GM12873 (cell line): ENCODE results near the gene RASA4B.

Experiments used
- TF ChIP-seq, protein P1 (sequence below): IDR thresholded peaks from 2 replicates; pipeline ENCODE4 v1.5.1; 2012; ENCODE audit warnings: low read depth, mild to moderate bottlenecking, moderate library complexity, low read length, control low read depth; ENCODE audit not compliant: insufficient read depth; ENCODE audit errors: missing control alignments

Gene RASA4B

DNA sequence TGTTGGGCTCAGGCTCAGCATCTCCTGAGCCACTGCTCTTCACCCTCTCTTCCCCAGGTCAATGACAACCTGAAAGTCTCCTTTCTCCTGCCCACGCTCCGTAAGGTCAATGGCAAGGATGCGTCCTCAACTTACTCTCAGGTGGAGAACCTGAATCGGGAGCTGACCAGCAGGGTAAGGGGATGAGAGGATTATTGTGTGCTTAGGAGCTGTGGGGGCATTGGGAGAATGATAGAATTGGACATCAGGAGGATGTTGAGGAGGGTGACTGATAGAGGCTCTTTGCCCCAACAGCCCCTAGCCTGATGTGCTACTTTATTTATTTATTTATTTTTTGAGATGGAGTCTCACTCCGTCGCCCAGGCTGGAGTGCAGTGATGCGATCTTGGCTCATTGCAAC lies 51.5 kb downstream of the RASA4B start:
- TF ChIP-seq, protein P1, sequence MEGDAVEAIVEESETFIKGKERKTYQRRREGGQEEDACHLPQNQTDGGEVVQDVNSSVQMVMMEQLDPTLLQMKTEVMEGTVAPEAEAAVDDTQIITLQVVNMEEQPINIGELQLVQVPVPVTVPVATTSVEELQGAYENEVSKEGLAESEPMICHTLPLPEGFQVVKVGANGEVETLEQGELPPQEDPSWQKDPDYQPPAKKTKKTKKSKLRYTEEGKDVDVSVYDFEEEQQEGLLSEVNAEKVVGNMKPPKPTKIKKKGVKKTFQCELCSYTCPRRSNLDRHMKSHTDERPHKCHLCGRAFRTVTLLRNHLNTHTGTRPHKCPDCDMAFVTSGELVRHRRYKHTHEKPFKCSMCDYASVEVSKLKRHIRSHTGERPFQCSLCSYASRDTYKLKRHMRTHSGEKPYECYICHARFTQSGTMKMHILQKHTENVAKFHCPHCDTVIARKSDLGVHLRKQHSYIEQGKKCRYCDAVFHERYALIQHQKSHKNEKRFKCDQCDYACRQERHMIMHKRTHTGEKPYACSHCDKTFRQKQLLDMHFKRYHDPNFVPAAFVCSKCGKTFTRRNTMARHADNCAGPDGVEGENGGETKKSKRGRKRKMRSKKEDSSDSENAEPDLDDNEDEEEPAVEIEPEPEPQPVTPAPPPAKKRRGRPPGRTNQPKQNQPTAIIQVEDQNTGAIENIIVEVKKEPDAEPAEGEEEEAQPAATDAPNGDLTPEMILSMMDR: no peak

DNA sequence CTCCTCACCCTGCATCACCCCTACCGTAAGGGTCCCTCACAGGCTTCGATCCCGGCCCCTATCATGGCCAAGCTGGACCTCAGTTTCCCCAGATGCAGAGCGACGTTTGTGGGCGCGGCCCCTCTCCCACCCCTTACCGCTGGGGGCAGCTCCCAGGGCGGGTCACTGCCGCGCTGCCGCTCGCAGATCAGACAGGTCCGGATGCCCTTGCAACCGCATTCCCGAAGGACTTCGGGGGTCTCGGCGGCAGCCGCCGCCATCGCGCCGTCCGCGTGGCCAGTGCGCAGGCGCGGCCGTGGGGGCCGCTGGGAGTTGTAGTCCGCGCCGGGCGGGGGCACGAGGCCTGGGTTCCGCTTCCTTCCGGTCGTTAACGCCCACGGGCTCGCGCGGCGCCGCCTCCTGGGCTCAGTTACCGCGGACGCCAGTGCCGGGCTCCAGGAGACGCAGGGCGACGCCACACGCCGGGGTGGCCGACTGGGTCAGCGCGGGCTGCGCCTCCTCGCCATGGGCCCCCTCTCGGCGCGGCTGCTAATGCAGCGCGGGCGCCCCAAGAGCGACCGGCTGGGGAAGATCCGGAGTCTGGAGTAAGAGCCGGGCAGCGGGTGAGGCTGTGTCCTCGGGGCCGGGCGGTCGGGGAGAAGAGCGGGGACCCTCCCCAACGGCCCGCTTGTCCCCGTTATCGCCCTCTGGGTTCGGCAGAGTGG lies 52.8 kb downstream of the RASA4B start, which contains the start of the genes ALKBH4 and LRWD1:
ALKBH4 (minus strand) TSS at position 287 of the 704 bp plus-strand sequence; CDS start at position 260, 27 bp downstream.
LRWD1 (plus strand) TSS at position 408 of the 704 bp plus-strand sequence; CDS start at position 505, 97 bp downstream.
- TF ChIP-seq, protein P1: no peak

DNA sequence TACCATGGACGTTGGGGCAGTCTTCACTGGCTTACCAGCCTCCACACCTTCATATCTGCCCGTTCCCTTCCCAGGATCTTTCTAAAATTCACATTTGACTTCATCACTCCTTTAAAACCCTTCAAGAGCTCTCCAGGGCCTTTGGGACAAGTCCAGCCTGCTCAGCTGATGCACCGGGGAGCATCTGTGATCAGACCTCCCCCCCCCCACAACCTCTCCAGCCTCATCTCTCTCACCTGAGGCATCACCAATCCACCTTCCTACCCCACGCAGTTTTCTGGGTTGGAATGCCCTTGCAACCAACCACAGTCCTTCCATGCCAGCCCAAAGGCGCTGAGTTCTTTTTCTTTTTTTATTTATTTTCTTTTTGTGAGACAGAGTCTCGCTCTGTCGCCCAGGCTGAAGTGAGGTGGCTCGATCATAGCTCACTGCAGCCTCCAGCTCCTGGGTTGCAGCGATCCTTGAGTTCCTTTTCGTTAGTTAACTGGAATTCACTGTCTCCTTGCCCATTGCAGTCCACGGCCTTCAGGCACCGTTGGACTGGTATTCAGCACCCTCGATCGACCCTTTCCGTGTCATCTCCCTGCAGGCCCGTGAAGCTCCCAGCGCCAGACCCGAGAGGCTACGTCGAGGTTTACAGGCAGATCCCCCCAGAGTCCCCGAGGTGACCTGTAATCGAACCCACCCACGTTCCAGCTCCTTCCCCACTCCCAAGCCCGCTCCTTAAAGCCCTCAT lies 53.6 kb downstream of the RASA4B start:
- TF ChIP-seq, protein P1: no peak

DNA sequence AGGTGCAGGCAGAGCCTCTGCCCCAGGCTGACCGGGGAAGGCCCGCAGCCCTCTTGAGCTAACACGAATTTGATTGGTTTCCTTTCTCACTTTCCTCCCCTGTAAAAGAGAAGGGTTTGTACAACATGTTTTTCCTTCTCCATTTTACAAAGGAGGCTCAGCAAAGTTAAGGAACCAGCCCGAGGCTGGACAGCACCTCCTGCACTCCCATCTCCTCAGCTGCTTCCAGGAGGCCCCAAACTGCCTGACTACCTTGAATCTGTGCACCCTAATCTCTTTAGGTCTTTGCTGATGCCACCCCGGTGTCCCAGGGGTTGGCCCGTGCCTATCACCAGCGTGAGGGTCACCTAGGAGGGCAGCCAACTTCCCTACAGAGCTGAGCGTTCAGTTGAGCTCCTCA lies 57.1 kb downstream of the RASA4B start:
- TF ChIP-seq, protein P1: no peak

DNA sequence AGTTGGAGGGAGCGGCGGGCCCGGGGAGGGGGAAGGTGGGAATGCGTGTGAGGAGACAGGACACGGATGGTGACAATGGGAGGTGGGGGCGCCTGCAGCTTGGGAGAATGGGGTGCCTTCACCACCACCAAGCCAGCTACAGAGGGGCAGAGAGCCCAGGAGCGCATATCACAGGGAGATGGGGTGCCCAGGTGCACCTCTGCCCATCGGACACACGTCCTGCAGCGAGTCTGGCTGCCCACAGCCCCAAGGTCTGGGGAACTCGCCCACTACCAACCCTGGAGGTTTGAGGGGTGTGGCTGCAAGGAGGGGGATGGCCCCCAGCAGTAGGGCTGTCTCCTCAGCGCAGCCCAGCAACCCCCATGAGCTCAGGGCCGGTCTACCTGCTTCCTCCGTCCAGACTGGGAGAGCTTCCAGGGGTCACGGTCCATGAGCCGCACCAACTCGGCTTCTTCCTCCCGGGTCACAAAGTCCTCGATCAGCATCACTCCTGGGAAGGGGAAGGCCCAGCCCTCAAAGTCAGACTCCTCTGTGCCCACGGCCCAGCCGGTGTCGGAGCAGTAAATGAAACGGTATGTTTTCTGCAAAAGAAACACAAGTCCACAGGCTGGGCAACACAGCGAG lies 58.2 kb downstream of the RASA4B start:
- TF ChIP-seq, protein P1: no peak

DNA sequence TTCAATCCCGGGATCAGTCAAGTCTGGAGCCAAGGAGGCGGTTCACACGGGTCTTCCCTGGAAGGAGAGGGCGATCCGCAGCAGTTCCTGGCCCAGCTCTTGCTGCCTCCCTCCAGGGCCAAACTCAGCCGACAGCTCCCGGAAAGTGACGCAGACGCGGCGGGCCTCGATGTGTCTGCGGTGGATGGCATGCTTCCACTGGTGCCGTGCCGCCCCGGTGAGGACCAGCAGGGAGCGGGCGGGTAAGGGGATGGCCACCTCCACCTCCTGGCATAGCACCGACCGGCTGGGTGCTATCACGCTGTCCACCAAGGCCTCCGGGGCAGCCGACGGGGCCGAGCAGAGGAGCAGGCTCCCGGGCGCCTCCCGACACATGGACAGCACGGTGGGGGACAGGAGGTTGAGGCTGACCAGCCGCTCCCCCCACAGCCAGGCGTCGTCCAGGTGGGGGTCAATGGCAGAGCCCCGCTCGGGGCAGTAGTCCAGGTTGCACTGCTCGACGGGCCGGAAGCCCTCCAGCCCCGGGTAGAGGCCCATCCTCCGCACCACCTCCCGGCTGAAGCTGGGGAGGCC lies 60.1 kb downstream of the RASA4B start:
- TF ChIP-seq, protein P1: no peak

DNA sequence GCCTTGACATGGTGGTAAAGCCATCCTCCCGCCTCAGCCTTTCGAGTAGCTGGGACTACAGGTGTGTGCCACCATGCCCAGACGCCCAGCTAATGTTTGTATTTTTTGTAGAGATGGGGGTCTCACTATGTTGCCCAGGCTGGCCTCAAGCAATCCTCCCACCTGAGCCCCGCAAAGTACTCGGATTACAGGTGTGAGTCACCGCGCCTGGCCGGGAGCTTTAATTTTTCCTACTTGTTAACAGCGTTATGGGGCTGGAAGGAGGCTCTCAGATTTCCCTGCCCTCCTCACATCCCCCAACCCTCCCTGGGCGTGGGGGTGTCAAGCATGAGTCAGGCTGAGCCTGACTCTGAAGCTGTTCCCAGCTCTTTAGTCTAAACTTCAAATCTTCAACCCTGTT lies 61.2 kb downstream of the RASA4B start:
- TF ChIP-seq, protein P1: no peak
